SK-N-SH (cell line): ENCODE measurements around the gene KCNJ4.

ENCODE experiments used
- CTCF ChIP-seq: fragments of 200-600 bp; sonication (generic); IDR thresholded peaks from 2 replicates; pipeline ENCODE4 v1.6.1; 2017; ENCODE audit warnings: antibody characterized with exemption, mild to moderate bottlenecking, moderate library complexity
- ELF1 ChIP-seq: IDR thresholded peaks from 2 replicates; pipeline ENCODE4 v1.4.0; 2012
- EP300 ChIP-seq, 2 experiments: IDR thresholded peaks; 2 replicates each; pipeline versions ENCODE4 v1.4.0 to v1.6.1; 2012; ENCODE audit warnings: borderline replicate concordance in 1 of 2, low read depth in 1 of 2, low read length in 1 of 2
- EZH2phosphoT487 ChIP-seq: fragments of 200-600 bp; sonication (generic); IDR thresholded peaks from 2 replicates; pipeline ENCODE4 v1.6.1; 2017; ENCODE audit warnings: low read depth, mixed run types, mild to moderate bottlenecking, antibody characterized with exemption, moderate library complexity, borderline replicate concordance
- FOSL2 ChIP-seq: IDR thresholded peaks from 2 replicates; pipeline ENCODE4 v1.4.0; 2012; ENCODE audit warnings: low read depth, mild to moderate bottlenecking, moderate library complexity, borderline replicate concordance
- MEF2A ChIP-seq: IDR thresholded peaks from 2 replicates; pipeline ENCODE4 v1.4.0; 2012; ENCODE audit warnings: low read depth, borderline replicate concordance
- MXI1 ChIP-seq: IDR thresholded peaks from 2 replicates; pipeline ENCODE4 v1.6.1; 2012; ENCODE audit warnings: mild to moderate bottlenecking, low read depth, low read length, improper control_type of control experiment
- PBX3 ChIP-seq: IDR thresholded peaks from 2 replicates; pipeline ENCODE4; 2012
- POLR2AphosphoS5 ChIP-seq: IDR thresholded peaks from 2 replicates; pipeline ENCODE4 v1.6.1; 2012; ENCODE audit warnings: low read depth, low read length
- RAD21 ChIP-seq: IDR thresholded peaks from 2 replicates; pipeline ENCODE4 v1.6.1; 2012; ENCODE audit warnings: mild to moderate bottlenecking, low read length
- REST ChIP-seq: IDR thresholded peaks from 2 replicates; pipeline ENCODE4 v1.6.1; 2012; ENCODE audit warnings: mild to moderate bottlenecking, low read depth, low read length, moderate library complexity
- TCF12 ChIP-seq: IDR thresholded peaks from 2 replicates; pipeline ENCODE4 v1.4.0; 2012
- TEAD4 ChIP-seq: IDR thresholded peaks from 2 replicates; pipeline ENCODE4 v1.4.0; 2012; ENCODE audit warnings: mild to moderate bottlenecking, borderline replicate concordance; ENCODE audit not compliant: insufficient read depth
- USF2 ChIP-seq: fragments of 150-350 bp; IDR thresholded peaks from 2 replicates; pipeline ENCODE4 v1.6.1; 2017; ENCODE audit warnings: antibody characterized with exemption, low read length, low read depth, borderline replicate concordance

GRCh38 chr22:38484244-38484643, 29.2 kb upstream of the KCNJ4 start:
- TF ChIP-seq CTCF: no peak
- TF ChIP-seq POLR2AphosphoS5: no peak
- TF ChIP-seq REST: no peak
- no peak for TF ChIP-seq PBX3
- TF ChIP-seq EP300 (IDR thresholded peaks at IDR 0.05; ENCODE audit: borderline replicate concordance in 1 of 2, low read depth in 1 of 2, low read length in 1 of 2): no peak
- TF ChIP-seq TEAD4: no peak
- no peak for TF ChIP-seq MEF2A
- TF ChIP-seq FOSL2: no peak
- TF ChIP-seq RAD21: no peak
- TF ChIP-seq MXI1: no peak
- TF ChIP-seq EZH2phosphoT487: no peak
- TF ChIP-seq TCF12: no peak
- TF ChIP-seq ELF1: no peak
- no peak for TF ChIP-seq USF2
